Esophagus mucosa (tissue), 1 donor: ENCODE results near the gene QRICH1. TPM values are rescaled to one million over a fixed set of nuclear protein-coding genes. Genes with fewer than 3 reads are reported as not detected.

Experiments
- ATAC-seq: fragments of 200-7000 bp; cut with Tn5 transposase; one replicate; pipeline ENCODE4 v1.9.1; 2020
- total RNA-seq: library from RNA; stranded (reverse); gene quantifications from one replicate; pipeline ENCODE4 v1.2.4, GENCODE V29; 2023
- donor health status: DM: yes; HTN: yes; CAD: no.

The QRICH1 gene
- total RNA-seq, 1 donor from 2014 or later: 62.4 TPM

GRCh38 chr3:49029563-49029884 is 64.3 kb downstream of the QRICH1 start:
- ATAC-seq: no peak

GRCh38 chr3:49028673-49029562 is 65.0 kb downstream of the QRICH1 start, which contains the start of gene IMPDH2:
TSS of gene IMPDH2 (minus strand) at chr3:49029398. CDS start at chr3:49029350, 48 bp downstream.
- ATAC-seq: peak; percentile 91

- no peak for ATAC-seq
Measured at GRCh38 chr3:49028298-49028672, 65.6 kb downstream of the QRICH1 start.

- no peak for ATAC-seq
Measured at GRCh38 chr3:49027634-49028033, 66.2 kb downstream of the QRICH1 start.

- no peak for ATAC-seq
Measured at GRCh38 chr3:49026536-49026935, 67.3 kb downstream of the QRICH1 start.

GRCh38 chr3:49025793-49026520 is 67.9 kb downstream of the QRICH1 start:
- no peak for ATAC-seq

- no peak for ATAC-seq
Measured at GRCh38 chr3:49025005-49025792, 68.7 kb downstream of the QRICH1 start.

GRCh38 chr3:49024449-49024848 is 69.4 kb downstream of the QRICH1 start:
- ATAC-seq: no peak

GRCh38 chr3:49023775-49024174 is 70.1 kb downstream of the QRICH1 start:
- ATAC-seq: no peak

GRCh38 chr3:49022688-49023171 is 71.1 kb downstream of the QRICH1 start:
- ATAC-seq: no peak

GRCh38 chr3:49021813-49022687 is 71.8 kb downstream of the QRICH1 start, which contains the start of gene NDUFAF3:
TSS of gene NDUFAF3 (plus strand) at chr3:49022121. CDS start at chr3:49022145, 24 bp downstream.
- ATAC-seq: peak; percentile 82

- ATAC-seq: peak; percentile 87
Measured at GRCh38 chr3:49021213-49021812, 72.6 kb downstream of the QRICH1 start.

- ATAC-seq: peak; percentile 2
Measured at GRCh38 chr3:49020330-49021212, 73.3 kb downstream of the QRICH1 start.

GRCh38 chr3:49019941-49020329 is 73.9 kb downstream of the QRICH1 start:
- ATAC-seq: no peak

GRCh38 chr3:49018707-49019006 is 75.2 kb downstream of the QRICH1 start:
- ATAC-seq: no peak

GRCh38 chr3:49017971-49018706 is 75.7 kb downstream of the QRICH1 start, which contains the start of gene DALRD3:
TSS of gene DALRD3 (minus strand) at chr3:49018580. CDS start at chr3:49018564, 16 bp downstream.
- peak; percentile 13 for ATAC-seq

GRCh38 chr3:49017229-49017970 is 76.5 kb downstream of the QRICH1 start:
- no peak for ATAC-seq

- ATAC-seq: no peak
Measured at GRCh38 chr3:49016414-49017228, 77.2 kb downstream of the QRICH1 start.
